Stimulated activated CD4-positive, alpha-beta T cell treated with anti-CD3 and anti-CD28 coated beads, Interleukin-4, amount 100 ng/mL, for 24 hours (primary cell): Measurements from ENCODE around the gene WDR70.
"Not testable (repeated sequence)": the region's sequence is repeated elsewhere in the genome, so short reads cannot be mapped to it uniquely, and the experiment has no call there.

Experiments
- DNase-seq: peaks from one replicate; pipeline ENCODE4 v3.0.0-alpha.2; 2020

Gene WDR70

DNA sequence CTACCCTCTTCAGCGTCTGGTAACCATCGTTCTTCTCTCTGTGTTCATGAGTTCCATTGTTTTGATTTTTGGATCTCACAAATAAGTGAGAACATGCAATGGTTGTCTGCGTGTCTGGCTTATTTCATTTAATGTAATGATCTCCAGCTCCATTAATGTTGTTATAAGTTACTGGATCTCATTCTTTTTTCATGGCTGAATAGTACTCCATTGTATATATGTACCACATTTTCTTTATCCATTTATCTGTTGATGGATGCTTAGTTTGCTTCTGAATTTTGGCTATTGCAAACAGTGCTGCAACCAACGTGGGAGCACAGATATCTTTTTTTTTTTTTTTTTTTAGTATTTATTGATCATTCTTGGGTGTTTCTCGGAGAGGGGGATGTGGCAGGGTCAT, 139.2 kb downstream of the WDR70 start:
- not testable (repeated sequence) for DNase-seq

DNA sequence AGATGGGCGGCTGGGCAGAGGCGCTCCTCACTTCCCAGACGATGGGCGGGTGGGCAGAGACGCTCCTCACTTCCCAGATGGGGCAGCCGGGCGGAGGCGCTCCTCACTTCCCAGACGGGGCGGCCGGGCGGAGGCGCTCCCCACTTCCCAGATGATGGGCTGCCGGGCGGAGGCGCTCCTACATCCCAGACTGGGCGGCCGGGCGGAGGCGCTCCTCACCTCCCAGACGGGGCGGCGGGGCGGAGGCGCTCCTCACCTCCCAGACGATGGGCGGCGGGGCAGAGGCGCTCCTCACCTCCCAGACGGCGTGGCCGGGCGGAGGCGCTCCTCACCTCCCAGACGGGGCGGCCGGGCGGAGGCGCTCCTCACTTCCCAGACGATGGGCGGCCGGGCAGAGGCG, 140.2 kb downstream of the WDR70 start:
- no peak for DNase-seq

GRCh38 chr5:37519807-37520206, 140.7 kb downstream of the WDR70 start:
- DNase-seq, result no peak

- DNase-seq, result no peak
Measured at GRCh38 chr5:37520811-37521210, 141.7 kb downstream of the WDR70 start.

GRCh38 chr5:37532976-37533740, 154.0 kb downstream of the WDR70 start:
- DNase-seq, result no peak

- DNase-seq, result no peak
Measured at GRCh38 chr5:37533851-37534250, 154.7 kb downstream of the WDR70 start.

GRCh38 chr5:37539459-37539858, 160.3 kb downstream of the WDR70 start:
- DNase-seq, result no peak

GRCh38 chr5:37543216-37543615, 164.1 kb downstream of the WDR70 start:
- DNase-seq, result no peak

- DNase-seq, result no peak
Measured at GRCh38 chr5:37549411-37549810, 170.3 kb downstream of the WDR70 start.

DNA sequence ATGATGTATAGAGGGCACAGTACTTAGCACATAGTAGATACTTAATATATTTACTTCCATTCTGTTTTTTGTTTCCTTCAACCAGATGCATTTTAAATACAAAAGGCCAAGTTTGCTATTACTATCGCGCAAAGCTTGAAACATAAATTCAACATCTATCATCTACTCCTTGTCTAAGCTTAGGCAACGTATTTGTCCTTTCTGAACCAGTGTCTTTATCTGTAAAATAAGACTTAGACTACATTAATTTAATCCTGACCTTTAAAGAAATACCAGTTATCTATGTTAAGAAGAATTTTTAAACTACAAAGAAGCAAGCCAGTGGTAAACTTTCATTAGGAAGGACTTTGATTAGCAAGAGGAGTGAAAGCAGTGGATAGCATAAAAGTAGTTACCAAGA, 173.0 kb downstream of the WDR70 start:
- DNase-seq, result no peak

DNA sequence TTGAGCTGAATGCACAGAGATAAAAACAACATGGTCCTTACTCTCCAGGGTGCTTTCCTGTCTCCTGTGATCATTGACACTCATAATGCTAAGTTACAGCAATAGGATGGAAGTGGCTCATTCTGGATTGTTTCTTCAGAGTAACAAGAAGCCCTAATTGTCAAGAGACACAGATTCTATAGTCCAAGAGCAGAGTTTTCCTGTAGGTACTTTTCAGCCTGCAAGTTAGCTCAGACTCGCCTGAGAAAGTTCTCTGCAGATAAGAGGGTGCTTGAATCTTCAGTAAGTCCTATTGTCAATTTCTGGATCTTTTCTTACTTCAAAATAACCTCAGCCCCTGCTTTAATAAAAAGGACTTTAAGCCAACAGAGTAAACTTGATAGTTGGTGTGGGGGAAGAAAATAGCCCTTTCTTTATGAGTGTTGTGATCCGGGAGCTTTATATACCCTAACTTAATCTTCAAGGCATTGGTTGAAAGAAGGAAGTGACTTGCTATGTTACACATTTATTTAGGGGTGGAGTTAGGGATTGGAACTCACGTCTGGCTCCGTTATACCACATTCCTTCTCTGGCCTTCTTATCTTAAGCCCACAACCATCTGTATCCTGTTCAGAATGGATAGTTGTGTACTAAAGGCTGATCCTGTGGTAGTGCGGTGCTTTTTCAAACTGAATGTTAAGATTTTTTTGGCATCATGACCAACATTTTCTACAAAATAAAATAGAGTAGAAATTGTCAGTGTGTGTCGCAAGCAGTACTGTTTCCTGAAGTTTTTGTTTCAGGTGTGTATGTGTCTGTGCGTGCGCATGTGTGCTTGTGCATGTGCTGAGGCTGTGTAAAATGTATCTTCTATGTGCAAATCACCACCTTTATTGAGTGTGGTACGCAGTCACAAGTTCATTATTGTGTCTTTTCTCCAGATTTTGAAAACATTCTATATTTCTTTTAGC, 173.9 kb downstream of the WDR70 start:
- DNase-seq, result no peak

DNA sequence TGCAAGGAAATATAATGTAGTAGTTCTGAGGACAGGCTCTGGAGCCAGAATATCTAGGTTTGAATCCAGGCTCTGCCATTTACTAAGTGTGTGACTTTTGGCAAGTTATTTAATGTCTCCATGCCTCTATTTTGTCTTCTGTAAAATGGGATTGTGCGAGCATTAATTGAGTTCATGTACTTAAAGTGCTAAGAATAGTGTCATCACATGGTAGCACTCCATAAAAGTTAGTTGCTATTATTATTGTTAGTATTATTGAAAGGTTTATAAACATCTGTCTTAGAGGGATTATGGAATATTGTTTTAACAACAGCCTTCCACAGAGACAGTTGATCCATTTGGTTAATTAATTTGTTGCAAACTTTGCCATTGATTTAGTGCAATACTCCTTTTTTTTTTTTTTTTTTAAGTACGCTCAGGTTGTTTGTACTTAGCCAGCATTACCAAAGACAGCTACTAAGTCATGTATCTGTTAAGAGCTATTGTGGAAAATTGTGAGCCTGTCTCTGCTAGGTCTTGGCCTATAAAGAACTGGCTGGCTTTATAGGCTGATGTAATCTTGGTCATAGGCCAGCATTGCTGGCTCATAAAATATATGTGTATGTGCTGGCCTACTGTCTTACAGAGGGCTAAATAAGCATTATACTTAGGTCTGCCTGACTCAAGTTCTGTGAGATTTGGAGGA, 174.7 kb downstream of the WDR70 start:
- no peak for DNase-seq

- DNase-seq, result no peak
Measured at GRCh38 chr5:37554405-37554739, 175.3 kb downstream of the WDR70 start.

GRCh38 chr5:37554938-37555337, 175.8 kb downstream of the WDR70 start:
- no peak for DNase-seq

DNA sequence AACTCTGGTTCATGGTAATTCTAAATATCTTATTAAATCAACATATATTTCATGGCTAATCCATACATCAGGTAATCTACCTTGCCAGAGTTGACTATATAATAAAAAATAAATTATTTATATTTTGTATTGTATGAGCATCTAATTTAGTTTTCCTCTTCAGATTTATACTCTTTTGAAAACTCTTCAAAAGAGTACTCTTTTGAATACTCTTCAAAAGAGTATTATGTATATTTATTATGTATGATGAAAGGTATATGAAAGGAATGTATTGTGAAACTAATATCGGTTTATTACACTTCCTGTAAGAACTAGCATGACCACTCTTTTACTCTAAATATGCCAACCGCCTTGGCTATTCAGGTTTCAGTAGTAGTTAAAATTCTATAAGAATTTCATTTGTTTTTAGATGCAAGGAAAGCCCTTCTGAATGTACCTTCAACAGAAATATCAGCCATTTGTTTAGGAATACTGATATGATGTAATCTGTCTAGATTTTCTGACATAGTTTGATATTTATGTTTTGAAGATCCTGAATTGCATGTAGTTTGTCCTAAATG, 178.7 kb downstream of the WDR70 start:
- no peak for DNase-seq

DNA sequence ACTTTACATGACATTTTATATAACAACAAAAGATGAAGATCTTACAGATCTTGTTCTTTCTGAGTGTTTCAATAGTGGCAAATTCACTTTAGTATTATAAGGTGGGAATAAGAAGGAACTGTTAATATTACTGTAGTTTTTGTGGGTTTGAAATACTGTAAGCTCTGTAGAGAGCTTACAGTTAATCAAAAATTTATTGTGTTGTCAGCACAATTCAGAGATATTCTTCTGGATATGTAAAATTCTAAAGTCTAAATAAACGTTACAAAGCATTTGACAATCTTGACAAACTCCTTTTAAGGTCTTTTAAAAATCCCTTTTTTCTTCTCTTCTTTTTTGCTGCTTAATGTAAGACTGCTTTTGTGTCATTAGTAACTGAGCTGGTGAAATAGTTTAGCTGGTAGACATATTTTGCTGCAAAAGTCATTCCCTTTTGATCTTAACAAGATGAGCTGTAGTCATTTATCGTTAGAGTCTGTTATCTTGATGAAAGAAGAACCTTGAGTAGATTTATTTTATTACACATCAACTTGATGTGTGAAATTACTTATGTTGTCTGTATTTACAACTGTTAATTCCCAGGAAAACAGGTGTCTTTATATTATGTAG, 186.0 kb downstream of the WDR70 start:
- DNase-seq, result no peak

- no peak for DNase-seq
Measured at GRCh38 chr5:37567566-37567965, 188.4 kb downstream of the WDR70 start.

DNA sequence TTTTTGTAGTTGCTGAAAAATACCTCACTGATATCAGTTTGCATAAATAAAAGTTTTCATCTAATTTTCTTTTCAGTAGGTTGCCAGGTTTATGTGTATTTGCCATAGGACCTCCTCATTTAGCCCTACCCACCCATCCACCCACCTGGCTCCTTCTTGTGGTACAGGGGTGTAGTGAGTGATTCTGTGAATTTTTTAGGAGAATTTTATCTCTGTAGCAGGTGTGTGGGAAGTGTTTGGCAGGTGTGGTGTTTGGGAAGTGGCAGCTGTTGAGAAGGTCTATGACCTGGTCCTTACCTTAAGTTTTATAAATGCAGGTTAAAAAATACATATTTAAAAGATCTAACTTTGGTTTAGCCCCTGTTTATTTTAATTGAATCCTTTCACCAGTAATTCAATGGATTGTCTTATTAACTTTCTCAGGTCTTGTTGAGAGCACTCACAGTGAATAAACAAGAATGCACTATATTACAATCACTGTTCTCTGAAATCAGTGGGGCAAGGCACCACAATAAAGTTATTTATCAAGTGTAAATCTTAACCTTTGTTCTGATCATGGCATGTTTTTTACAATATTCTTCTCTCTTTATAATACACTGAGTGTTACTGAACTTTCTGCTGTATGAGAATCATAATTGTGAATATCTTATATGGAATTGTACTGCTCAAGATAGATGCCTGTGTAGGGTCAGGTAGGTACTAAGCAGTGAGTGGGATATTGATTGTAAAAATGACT, 189.1 kb downstream of the WDR70 start:
- no peak for DNase-seq

DNA sequence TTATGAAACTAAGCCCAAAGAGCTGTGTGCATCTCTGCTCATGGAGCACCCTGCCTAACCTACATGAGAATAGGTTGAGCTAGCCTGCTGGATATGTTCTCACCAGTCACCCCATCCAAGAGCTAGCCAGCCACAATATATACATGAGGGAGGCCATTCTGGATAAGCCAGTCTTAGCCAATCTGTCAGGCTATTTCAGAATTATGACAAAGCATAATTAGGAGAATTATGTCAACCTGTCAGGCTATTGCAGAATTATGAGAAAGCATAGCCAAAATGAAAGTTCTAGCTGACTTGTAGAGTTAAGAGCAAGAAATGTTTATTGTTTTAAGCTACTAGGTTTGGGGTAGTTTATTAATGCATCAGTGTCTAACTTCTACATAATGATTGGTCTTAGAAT, 189.8 kb downstream of the WDR70 start:
- DNase-seq, result no peak

DNA sequence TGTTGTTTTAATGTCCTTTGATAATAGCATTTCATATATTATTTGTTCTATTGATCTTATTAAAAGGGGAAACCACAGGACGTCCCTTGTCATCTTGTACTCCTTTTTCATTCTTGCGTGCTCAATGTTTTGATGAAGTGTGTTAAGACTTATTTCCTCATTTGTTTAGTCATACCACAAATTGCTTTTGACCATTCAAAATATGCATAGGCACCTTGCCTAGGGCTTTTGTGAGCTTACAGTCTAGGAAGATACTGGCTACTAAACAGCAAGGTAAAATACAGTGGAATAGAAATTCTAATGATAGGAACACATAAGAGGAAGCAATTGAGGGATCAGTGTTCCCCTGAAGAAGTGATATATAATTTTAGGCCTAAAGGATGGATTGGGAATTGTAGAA, 190.3 kb downstream of the WDR70 start:
- no peak for DNase-seq

- no peak for DNase-seq
Measured at GRCh38 chr5:37570597-37570996, 191.5 kb downstream of the WDR70 start.

DNA sequence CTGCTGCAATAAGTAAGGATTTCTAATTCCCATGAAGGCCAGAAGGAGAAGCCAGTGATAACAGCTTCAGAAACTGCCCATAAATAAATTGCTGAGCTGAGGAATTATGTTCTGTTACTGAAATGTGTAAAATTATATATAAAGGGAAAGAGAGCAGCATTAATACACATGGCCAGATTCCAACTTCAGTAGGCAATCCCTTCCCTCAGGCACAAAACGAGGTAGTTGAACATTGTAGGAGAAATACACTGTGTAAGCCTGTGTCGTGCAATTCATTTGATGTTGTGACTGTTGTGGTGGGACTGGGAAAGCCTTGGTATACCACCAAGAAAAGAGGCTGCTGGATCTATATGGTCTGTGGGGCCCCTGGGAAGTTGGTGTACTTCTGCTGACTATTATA, 192.9 kb downstream of the WDR70 start:
- DNase-seq, result no peak
